Bronchial epithelial cell (primary cell): Measurements from ENCODE around the gene CDH6. TPM values are rescaled to one million over a fixed set of nuclear protein-coding genes. Genes with fewer than 3 reads are reported as not detected.

ENCODE experiments used
- DNase-seq: peaks from one replicate; pipeline ENCODE4 v3.0.0-alpha.2; 2010; ENCODE audit warnings: low read depth
- FAIRE-seq: peaks from 2 replicates; lab custom pipeline; 2011; peaks lifted over from hg19 to GRCh38; lab: Jason Lieb, UNC
- H3K27me3 ChIP-seq: 2 replicates; pipeline ENCODE4 v1.5.1; 2011; ENCODE audit warnings: low read length; ENCODE audit not compliant: control insufficient read depth, insufficient read depth
- H3K36me3 ChIP-seq: 2 replicates; pipeline ENCODE4 v1.5.1; 2011; ENCODE audit warnings: low read length; ENCODE audit not compliant: control insufficient read depth, insufficient read depth
- H3K4me3 ChIP-seq: 2 replicates; pipeline ENCODE4 v1.5.1; 2011; ENCODE audit warnings: mild to moderate bottlenecking, low read depth, low read length, control low read depth
- CTCF ChIP-seq: IDR thresholded peaks from 2 replicates; pipeline ENCODE4 v1.5.1; 2011; ENCODE audit warnings: mild to moderate bottlenecking, moderate library complexity, low read length, control low read depth, inconsistent platforms; ENCODE audit not compliant: insufficient read depth, severe bottlenecking
- total RNA-seq: library from RNA; depleted of rRNA; stranded (reverse); fragments of >200 nt; gene quantifications from 2 replicates; pipeline ENCODE4 v1.2.1, GENCODE V29; 2014

CDH6 gene
- total RNA-seq, 1 donor from 2014 or later, result 9.5 TPM

GRCh38 chr5:31301833-31302232, 108.3 kb downstream of the CDH6 start:
- Histone ChIP-seq H3K36me3 (peaks cover 2% of the 10 kb centered on the region), H3K27me3 (no peaks in the 10 kb centered on the region), H3K4me3 (no peak overlapping the region)
- no peak for TF ChIP-seq CTCF
- no peak for FAIRE-seq
- DNase-seq, result no peak

- H3K36me3 ChIP-seq, result peaks cover 2% of the 10 kb centered on the region
- no peak for TF ChIP-seq CTCF
- H3K27me3 ChIP-seq, result no peaks in the 10 kb centered on the region
- FAIRE-seq (no peak), DNase-seq (no peak)
- no peak overlapping the region for H3K4me3 ChIP-seq
Observed at GRCh38 chr5:31303688-31304087, 110.2 kb downstream of the CDH6 start.

GRCh38 chr5:31317665-31318064, 124.2 kb downstream of the CDH6 start:
- H3K36me3 ChIP-seq, result peaks cover 2% of the 10 kb centered on the region
- H3K4me3 ChIP-seq, result no peak overlapping the region
- FAIRE-seq, result peak; percentile 13
- H3K27me3 ChIP-seq, result no peaks in the 10 kb centered on the region
- no peak for TF ChIP-seq CTCF
- DNase-seq, result no peak

GRCh38 chr5:31319335-31319734, 125.8 kb downstream of the CDH6 start:
- Histone ChIP-seq H3K36me3 (peaks cover 2% of the 10 kb centered on the region), H3K27me3 (no peaks in the 10 kb centered on the region), H3K4me3 (no peak overlapping the region)
- no peak for TF ChIP-seq CTCF
- DNase-seq (no peak), FAIRE-seq (no peak)

- Histone ChIP-seq H3K27me3 (no peaks in the 10 kb centered on the region), H3K36me3 (no peaks in the 10 kb centered on the region), H3K4me3 (no peak overlapping the region)
- FAIRE-seq, result no peak
- DNase-seq, result no peak
- TF ChIP-seq CTCF, result no peak
Observed at GRCh38 chr5:31322946-31323345, 129.5 kb downstream of the CDH6 start.

GRCh38 chr5:31324842-31325241, 131.4 kb downstream of the CDH6 start:
- Histone ChIP-seq H3K27me3 (no peaks in the 10 kb centered on the region), H3K4me3 (no peak overlapping the region), H3K36me3 (no peaks in the 10 kb centered on the region)
- FAIRE-seq (no peak), DNase-seq (no peak)
- no peak for TF ChIP-seq CTCF
